ENCODE data around the gene OFD1.

GRCh38 chrX:13721819-13722519 lies 12.6 kb upstream of the OFD1 start:
- TF ChIP-seq CTCF (IDR thresholded peaks at IDR 0.05) (no peak), EZH2phosphoT487 (IDR thresholded peaks at IDR 0.05; ENCODE audit: borderline replicate concordance, low read depth) (no peak), FOSL2 (IDR thresholded peaks at IDR 0.05; ENCODE audit: borderline replicate concordance, low read depth) (no peak), TAF1 (IDR thresholded peaks at IDR 0.05; ENCODE audit: borderline replicate concordance, low read depth, low read length) (no peak), YY1 (IDR thresholded peaks at IDR 0.05; ENCODE audit: low read depth) (no peak), RFX5 (IDR thresholded peaks at IDR 0.05; ENCODE audit: low read length) (no peak), CHD2 (IDR thresholded peaks at IDR 0.05; ENCODE audit: low read length, partially characterized antibody) (no peak), RAD21 (IDR thresholded peaks at IDR 0.05; ENCODE audit: low read length) (no peak), REST (IDR thresholded peaks at IDR 0.05; ENCODE audit: low read depth, low read length) (no peak), GABPA (IDR thresholded peaks at IDR 0.05; ENCODE audit: low read depth) (no peak), USF2 (IDR thresholded peaks at IDR 0.05; ENCODE audit: borderline replicate concordance, low read depth, low read length) (no peak), EP300 (IDR thresholded peaks at IDR 0.05; ENCODE audit: borderline replicate concordance in 1 of 2, low read depth in 1 of 2, low read length in 1 of 2) (no peak)
